Cardiac atrium fibroblast (primary cell): ENCODE data around the gene PPP2R2C. TPM values are rescaled to one million over a fixed set of nuclear protein-coding genes. Genes with fewer than 3 reads are reported as not detected.

Source experiments
- total RNA-seq: library from RNA; depleted of rRNA; stranded (reverse); fragments of >200 nt; gene quantifications from 2 replicates; pipeline ENCODE4 v1.2.3, GENCODE V29; 2015

Gene PPP2R2C
- 0.16 TPM in 1 of 2 replicates, not detected in the other for total RNA-seq

GRCh38 chr4:6472387-6473263 lies at the start of gene PPP2R2C:
PPP2R2C (minus strand) TSS chr4:6472614; CDS start chr4:6472229, 385 bp downstream.

Other genes with a start within 250 kb of the PPP2R2C start
- 39.7 and 42.6 TPM in 2 replicates for gene WFS1, start 202.8 kb downstream of the PPP2R2C start, total RNA-seq
- 26.0 and 38.6 TPM in 2 replicates for gene MAN2B2, start 102.6 kb upstream of the PPP2R2C start, total RNA-seq
- 192 and 205 TPM in 2 replicates for gene MRFAP1, start 168.1 kb upstream of the PPP2R2C start, total RNA-seq
- not detected in 2 replicates for gene S100P, start 221.3 kb upstream of the PPP2R2C start, total RNA-seq
- 27.1 and 35.6 TPM in 2 replicates for gene MRFAP1L1, start 237.3 kb upstream of the PPP2R2C start, total RNA-seq
- 14.7 and 17.5 TPM in 2 replicates for gene BLOC1S4, start 243.6 kb upstream of the PPP2R2C start, total RNA-seq